Osteoblast (primary cell): Measurements from ENCODE around the gene CLRN3. TPM values are rescaled to one million over a fixed set of nuclear protein-coding genes. Genes with fewer than 3 reads are reported as not detected.

Source experiments
- DNase-seq: peaks from one replicate; pipeline ENCODE4 v3.0.0; 2011; ENCODE audit warnings: low spot score, mixed read lengths; ENCODE audit not compliant: insufficient read length; ENCODE audit errors: missing footprints
- H2AFZ ChIP-seq: 2 replicates; pipeline ENCODE4 v1.6.0; 2011; ENCODE audit warnings: mild to moderate bottlenecking, low read length
- H3K27ac ChIP-seq: 2 replicates; pipeline ENCODE4 v1.5.1; 2011; ENCODE audit warnings: mild to moderate bottlenecking, low read depth, low read length, moderate library complexity
- H3K27me3 ChIP-seq: 2 replicates; pipeline ENCODE4 v1.6.0; 2012; ENCODE audit warnings: mild to moderate bottlenecking, control low read depth, inconsistent platforms, low read length, moderate library complexity; ENCODE audit not compliant: insufficient read depth
- H3K36me3 ChIP-seq: 2 replicates; pipeline ENCODE4 v1.5.1; 2011; ENCODE audit warnings: mild to moderate bottlenecking, low read length, control low read depth, moderate library complexity; ENCODE audit not compliant: insufficient read depth
- H3K4me1 ChIP-seq: 2 replicates; pipeline ENCODE4 v1.5.1; 2011; ENCODE audit warnings: mild to moderate bottlenecking, low read length, control low read depth, moderate library complexity; ENCODE audit not compliant: insufficient read depth
- H3K4me2 ChIP-seq: 2 replicates; pipeline ENCODE4 v1.6.0; 2011; ENCODE audit warnings: mild to moderate bottlenecking, low read length; ENCODE audit not compliant: insufficient read depth
- H3K4me3 ChIP-seq: fragments of 200-600 bp; sonication (generic); 3 replicates; pipeline ENCODE4 v1.5.1; 2012; ENCODE audit warnings: mild to moderate bottlenecking, low read length, inconsistent platforms; ENCODE audit not compliant: insufficient read depth
- H3K79me2 ChIP-seq: 2 replicates; pipeline ENCODE4 v1.6.0; 2012; ENCODE audit warnings: mild to moderate bottlenecking, low read length, control low read depth, inconsistent platforms; ENCODE audit not compliant: insufficient read depth
- H3K9me3 ChIP-seq: 2 replicates; pipeline ENCODE4 v1.5.1; 2011; ENCODE audit warnings: low read depth, low read length, control low read depth
- H4K20me1 ChIP-seq: 2 replicates; pipeline ENCODE4 v1.6.0; 2012; ENCODE audit warnings: mild to moderate bottlenecking, low read length, control low read depth; ENCODE audit not compliant: insufficient read depth
- total RNA-seq: library from RNA; depleted of rRNA; stranded (reverse); fragments of >200 nt; gene quantifications from 2 replicates; pipeline ENCODE4 v1.2.3, GENCODE V29; 2012
- TF ChIP-seq, protein P1 (sequence below): IDR thresholded peaks from 2 replicates; pipeline ENCODE4 v1.5.1; 2011; ENCODE audit warnings: mild to moderate bottlenecking, low read depth, low read length, moderate library complexity; ENCODE audit errors: extremely low read depth

CLRN3 gene
- total RNA-seq, 1 donor: not detected

DNA sequence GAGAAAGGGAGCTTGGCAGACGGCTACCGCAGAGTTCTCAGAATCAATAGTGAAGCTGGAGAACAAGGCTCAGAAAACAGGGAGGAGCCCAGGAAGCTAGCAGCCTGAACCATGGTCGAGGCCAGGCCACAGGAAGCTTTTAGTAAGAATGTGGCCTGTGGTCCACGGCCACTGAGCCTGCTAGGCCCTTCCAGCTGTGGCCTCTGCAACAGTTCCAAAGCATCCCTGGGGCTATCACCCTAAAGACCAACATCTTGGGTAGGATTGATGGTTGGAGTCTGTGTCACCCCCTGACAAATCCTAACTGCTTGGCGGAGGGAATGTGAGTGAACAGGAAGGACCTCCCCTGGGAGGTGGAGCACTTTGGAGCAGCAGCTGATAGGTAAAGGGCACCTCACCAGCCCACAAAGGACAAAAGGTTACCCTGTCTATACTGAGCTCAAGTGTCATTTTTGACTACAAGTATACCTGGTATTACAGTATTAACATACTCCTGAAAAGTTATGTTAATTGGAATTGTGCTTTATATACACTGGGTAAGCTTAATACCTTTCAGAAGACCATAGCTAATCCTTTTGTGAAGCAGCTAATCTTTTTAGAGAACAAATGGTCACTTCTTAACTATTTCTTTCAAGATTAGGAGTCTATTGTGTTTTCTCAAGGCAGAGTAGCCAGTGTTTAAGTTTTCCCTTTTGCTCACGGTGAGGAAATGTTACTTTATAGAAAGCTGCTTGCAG, 32.9 kb upstream of the CLRN3 start:
- Histone ChIP-seq H3K4me1 (peaks cover 33% of the 10 kb centered on the region), H3K36me3 (no peaks in the 10 kb centered on the region), H4K20me1 (peaks cover 3% of the 10 kb centered on the region), H3K4me2 (no peak overlapping the region), H2AFZ (no peak overlapping the region), H3K4me3 (no peak overlapping the region), H3K27me3 (no peaks in the 10 kb centered on the region), H3K9me3 (no peaks in the 10 kb centered on the region), H3K27ac (no peak overlapping the region), H3K79me2 (peaks cover 12% of the 10 kb centered on the region)
- DNase-seq: no peak
- TF ChIP-seq, protein P1, sequence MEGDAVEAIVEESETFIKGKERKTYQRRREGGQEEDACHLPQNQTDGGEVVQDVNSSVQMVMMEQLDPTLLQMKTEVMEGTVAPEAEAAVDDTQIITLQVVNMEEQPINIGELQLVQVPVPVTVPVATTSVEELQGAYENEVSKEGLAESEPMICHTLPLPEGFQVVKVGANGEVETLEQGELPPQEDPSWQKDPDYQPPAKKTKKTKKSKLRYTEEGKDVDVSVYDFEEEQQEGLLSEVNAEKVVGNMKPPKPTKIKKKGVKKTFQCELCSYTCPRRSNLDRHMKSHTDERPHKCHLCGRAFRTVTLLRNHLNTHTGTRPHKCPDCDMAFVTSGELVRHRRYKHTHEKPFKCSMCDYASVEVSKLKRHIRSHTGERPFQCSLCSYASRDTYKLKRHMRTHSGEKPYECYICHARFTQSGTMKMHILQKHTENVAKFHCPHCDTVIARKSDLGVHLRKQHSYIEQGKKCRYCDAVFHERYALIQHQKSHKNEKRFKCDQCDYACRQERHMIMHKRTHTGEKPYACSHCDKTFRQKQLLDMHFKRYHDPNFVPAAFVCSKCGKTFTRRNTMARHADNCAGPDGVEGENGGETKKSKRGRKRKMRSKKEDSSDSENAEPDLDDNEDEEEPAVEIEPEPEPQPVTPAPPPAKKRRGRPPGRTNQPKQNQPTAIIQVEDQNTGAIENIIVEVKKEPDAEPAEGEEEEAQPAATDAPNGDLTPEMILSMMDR: no peak

GRCh38 chr10:127923646-127924045, 30.9 kb upstream of the CLRN3 start:
- Histone ChIP-seq H4K20me1 (peaks cover 3% of the 10 kb centered on the region), H3K4me2 (no peak overlapping the region), H3K36me3 (no peaks in the 10 kb centered on the region), H3K4me3 (no peak overlapping the region), H3K79me2 (peaks cover 12% of the 10 kb centered on the region), H3K27ac (peak overlapping the region; percentile 81), H2AFZ (no peak overlapping the region), H3K4me1 (peaks cover 48% of the 10 kb centered on the region), H3K27me3 (no peaks in the 10 kb centered on the region), H3K9me3 (no peaks in the 10 kb centered on the region)
- no peak for DNase-seq
- TF ChIP-seq, protein P1: no peak

GRCh38 chr10:127922675-127923366, 30.1 kb upstream of the CLRN3 start:
- Histone ChIP-seq H4K20me1 (peaks cover 3% of the 10 kb centered on the region), H3K79me2 (peaks cover 10% of the 10 kb centered on the region), H3K4me1 (peaks cover 41% of the 10 kb centered on the region), H3K4me3 (no peak overlapping the region), H3K27me3 (no peaks in the 10 kb centered on the region), H3K4me2 (peak overlapping the region; percentile 64), H3K27ac (peak overlapping the region; percentile 81), H3K9me3 (no peaks in the 10 kb centered on the region), H2AFZ (no peak overlapping the region), H3K36me3 (no peaks in the 10 kb centered on the region)
- TF ChIP-seq, protein P1: no peak
- DNase-seq: peak; percentile 94

- no peak for DNase-seq
- peak overlapping the region; percentile 81 for H3K27ac ChIP-seq
- no peak overlapping the region for H3K4me2 ChIP-seq
- no peaks in the 10 kb centered on the region for H4K20me1 ChIP-seq
- peaks cover 9% of the 10 kb centered on the region for H3K79me2 ChIP-seq
- no peak overlapping the region for H2AFZ ChIP-seq
- no peaks in the 10 kb centered on the region for H3K36me3 ChIP-seq
- H3K4me1 ChIP-seq: peaks cover 40% of the 10 kb centered on the region
- H3K27me3 ChIP-seq: no peaks in the 10 kb centered on the region
- no peaks in the 10 kb centered on the region for H3K9me3 ChIP-seq
- no peak overlapping the region for H3K4me3 ChIP-seq
- TF ChIP-seq, protein P1: no peak
Observed at GRCh38 chr10:127922206-127922605, 29.5 kb upstream of the CLRN3 start.
